ENCODE measurements around the gene EPHB2. TPM values are rescaled to one million over a fixed set of nuclear protein-coding genes. Genes with fewer than 3 reads are reported as not detected.

The EPHB2 gene
- total and polyA plus RNA-seq, 2 of the 13 experiments (the other 11 are each of a cell fraction or from before 2014, with no cell fraction given) = 0.03 to 0.11 TPM

DNA sequence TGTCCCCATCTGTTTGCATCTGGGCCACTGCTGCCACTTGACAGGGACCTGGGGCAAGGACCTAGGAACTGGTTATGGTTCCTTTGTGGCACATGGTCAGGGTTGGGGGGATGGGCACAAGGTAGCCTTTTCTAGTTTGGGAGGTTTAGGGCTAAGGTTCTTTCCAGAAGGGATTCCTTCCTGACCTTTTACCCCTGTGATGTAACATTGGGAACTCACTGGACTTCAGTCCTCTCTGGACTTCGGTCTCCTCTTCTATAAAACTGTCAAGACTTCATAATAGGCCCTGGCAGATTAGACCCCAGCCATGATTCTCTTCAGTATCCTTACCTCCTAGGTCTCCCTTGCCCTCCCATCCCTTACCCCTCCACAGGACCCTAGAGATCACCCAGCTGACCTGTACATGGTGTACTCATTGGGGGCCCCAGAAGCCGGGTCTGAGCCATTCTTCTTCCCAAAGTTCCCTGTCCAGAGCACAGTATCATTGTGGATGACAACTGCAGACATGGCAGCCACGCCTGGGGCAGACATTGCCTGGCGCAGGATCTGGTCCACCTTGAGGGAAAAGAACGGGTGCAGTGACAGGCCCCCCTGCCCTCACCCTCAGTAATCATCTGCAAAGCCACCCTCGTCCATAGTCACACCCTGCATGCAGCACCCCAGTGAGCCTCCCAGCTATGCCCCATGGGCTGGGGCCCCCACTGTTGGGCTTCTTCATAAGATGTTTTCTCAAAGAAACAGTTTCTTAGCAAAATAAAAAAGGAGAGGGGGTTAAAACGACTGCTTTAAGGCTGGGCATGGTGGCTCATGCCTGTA lies 249.1 kb downstream of the EPHB2 start (continued):
- TF ChIP-seq, protein P1, sequence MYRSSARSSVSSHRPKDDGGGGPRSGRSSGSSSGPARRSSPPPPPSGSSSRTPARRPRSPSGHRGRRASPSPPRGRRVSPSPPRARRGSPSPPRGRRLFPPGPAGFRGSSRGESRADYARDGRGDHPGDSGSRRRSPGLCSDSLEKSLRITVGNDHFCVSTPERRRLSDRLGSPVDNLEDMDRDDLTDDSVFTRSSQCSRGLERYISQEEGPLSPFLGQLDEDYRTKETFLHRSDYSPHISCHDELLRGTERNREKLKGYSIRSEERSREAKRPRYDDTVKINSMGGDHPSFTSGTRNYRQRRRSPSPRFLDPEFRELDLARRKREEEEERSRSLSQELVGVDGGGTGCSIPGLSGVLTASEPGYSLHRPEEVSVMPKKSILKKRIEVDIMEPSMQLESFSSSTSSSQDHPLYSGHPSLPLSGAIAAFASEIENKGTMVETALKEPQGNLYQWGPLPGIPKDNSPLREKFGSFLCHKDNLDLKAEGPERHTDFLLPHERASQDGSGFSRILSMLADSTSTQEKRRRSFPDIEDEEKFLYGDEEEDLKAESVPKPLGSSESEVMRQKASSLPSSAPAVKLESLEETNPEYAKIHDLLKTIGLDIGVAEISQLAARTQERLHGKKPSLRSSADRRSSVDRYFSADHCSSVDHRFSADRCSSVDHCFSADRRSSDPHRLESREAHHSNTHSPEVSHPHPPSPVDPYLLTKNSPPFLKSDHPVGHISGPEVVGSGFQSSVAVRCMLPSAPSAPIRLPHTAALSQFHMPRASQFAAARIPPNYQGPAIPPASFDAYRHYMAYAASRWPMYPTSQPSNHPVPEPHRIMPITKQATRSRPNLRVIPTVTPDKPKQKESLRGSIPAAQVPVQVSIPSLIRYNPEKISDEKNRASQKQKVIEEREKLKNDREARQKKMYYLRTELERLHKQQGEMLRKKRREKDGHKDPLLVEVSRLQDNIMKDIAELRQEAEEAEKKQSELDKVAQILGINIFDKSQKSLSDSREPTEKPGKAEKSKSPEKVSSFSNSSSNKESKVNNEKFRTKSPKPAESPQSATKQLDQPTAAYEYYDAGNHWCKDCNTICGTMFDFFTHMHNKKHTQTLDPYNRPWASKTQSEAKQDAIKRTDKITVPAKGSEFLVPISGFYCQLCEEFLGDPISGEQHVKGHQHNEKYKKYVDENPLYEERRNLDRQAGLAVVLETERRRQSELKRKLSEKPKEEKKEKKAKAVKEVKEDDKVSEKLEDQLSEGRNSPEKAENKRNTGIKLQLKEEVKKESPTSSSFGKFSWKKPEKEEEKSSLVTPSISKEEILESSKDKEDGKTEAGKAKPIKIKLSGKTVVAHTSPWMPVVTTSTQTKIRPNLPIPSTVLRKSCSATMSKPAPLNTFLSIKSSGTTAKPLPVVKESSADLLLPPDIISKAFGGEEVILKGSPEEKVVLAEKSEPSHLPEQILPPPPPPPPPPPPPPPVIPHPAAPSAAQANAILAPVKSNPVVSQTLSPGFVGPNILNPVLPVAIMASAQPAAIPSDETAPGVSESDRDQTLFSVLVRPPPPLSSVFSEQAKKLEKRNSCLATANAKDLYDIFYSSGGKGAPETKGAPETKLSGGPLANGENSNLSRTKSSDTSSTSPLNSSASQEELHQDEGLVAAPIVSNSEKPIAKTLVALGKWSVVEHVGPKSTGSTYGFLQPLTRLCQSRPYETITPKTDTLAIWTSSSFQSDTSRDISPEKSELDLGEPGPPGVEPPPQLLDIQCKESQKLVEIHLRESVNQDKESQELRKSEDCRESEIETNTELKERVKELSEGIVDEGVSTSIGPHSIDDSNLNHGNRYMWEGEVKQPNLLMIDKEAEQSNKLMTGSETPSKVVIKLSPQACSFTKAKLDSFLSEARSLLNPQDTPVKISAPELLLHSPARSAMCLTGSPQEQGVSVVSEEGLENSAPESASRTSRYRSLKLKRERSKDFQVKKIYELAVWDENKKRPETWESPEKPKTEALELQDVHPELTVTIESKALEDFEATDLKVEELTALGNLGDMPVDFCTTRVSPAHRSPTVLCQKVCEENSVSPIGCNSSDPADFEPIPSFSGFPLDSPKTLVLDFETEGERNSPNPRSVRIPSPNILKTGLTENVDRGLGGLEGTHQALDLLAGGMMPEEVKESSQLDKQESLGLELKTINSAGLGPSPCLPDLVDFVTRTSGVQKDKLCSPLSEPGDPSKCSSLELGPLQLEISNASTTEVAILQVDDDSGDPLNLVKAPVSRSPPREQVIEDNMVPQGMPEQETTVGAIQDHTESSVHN (CRISPR knock-in tag; IDR thresholded peaks at IDR 0.05) = no peak
- TF ChIP-seq HOXA3 (CRISPR knock-in tag; IDR thresholded peaks at IDR 0.05) = no peak
- TF ChIP-seq ZNF451 (CRISPR knock-in tag; IDR thresholded peaks at IDR 0.05) = no peak

DNA sequence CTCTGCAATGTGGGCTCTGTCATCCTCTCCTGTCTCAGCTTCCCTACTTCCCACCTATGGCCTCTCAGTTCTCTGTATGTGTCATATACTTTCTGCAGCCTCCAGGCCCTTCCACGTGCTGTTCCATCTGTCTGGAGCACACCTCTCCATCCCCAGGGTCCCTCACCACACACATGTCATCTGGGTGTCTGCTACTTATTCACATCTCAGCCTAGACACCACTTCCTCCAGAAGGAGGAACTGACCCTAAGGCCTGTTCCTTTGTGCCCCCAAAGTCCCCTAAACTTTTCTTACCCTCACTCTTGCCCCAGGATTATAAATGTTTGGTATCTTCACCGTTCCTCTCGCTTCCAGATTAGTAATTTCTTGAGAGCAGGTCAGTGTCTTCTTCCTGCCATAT lies 251.9 kb downstream of the EPHB2 start:
- in situ Hi-C loops (cut with HindIII; ENCODE audit: extremely low pct_ligation_motif_present, low pct_unique_long_range_greater_than_20kb) (no loop called here), intact Hi-C loops (cut with micrococcal nuclease; ENCODE audit: unreplicated experiment) (no loop called here)
- no peak overlapping the region for H2AFZ ChIP-seq (ENCODE audit: low read length)
- H3K27ac ChIP-seq (ENCODE audit: extremely low read length, insufficient read depth, low read length) = peak overlapping the region; percentile 81
- H3K9ac ChIP-seq (ENCODE audit: insufficient read depth, low read depth, low read length) = peak overlapping the region; percentile 45; the same call in 1 of the 2 replicates
- peak overlapping the region in 1 of 3 experiments; percentile 62; a peak in 1 of 6 replicates for H3K4me3 ChIP-seq (replicated peaks in 1 of 3; ENCODE audit: insufficient read depth in 1 of 3, low read depth in 2 of 3, low read length in 3 of 3)
- CTCF ChIA-PET (ENCODE audit: low intra/inter-chr PET ratio, low total read pairs) = no interaction called here
- peaks cover 43% of the 10 kb centered on the region for H3K4me1 ChIP-seq (ENCODE audit: insufficient read depth, low read length)
- no peaks in the 10 kb centered on the region for H4K20me1 ChIP-seq (ENCODE audit: insufficient read depth, low read length)
- ATAC-seq (no peak), DNase-seq (ENCODE audit: low spot score) (no peak), FAIRE-seq (no peak)
- no peaks in the 10 kb centered on the region for H3K27me3 ChIP-seq (ENCODE audit: control insufficient read depth in 1 of 2, insufficient read depth in 2 of 2, low read length in 2 of 2)
- H3K4me2 ChIP-seq (ENCODE audit: low read depth, low read length) = peak overlapping the region; percentile 79
- H3K79me2 ChIP-seq (ENCODE audit: insufficient read depth, low read length) = no peaks in the 10 kb centered on the region
- TF ChIP-seq ERF (CRISPR knock-in tag; IDR thresholded peaks at IDR 0.05) = no peak
- TF ChIP-seq SNAI1 (CRISPR knock-in tag; IDR thresholded peaks at IDR 0.05; ENCODE audit: borderline replicate concordance) = peak; percentile 7; the same call in 1 of the 2 replicates
- POLR2A ChIA-PET = no interaction called here
- BruUV-seq (replicated peaks) = no TSS peak
- peaks cover 8% of the 10 kb centered on the region for H3K9me3 ChIP-seq (ENCODE audit: low read length)
- H3K36me3 ChIP-seq (replicated peaks in 1 of 2; ENCODE audit: control insufficient read depth in 1 of 2, insufficient read depth in 2 of 2, low read length in 2 of 2) = no peaks in the 10 kb centered on the region
- 62% methylated on average over 3 of the region's 3 CpGs for WGBS (ENCODE audit: low lambda C conversion rate)

Measured in HepG2 (cell line).